Medulla oblongata (tissue), 1 donor: ENCODE results near the gene MPLKIP.
"Not testable (repeated sequence)": the region's sequence is repeated elsewhere in the genome, so short reads cannot be mapped to it uniquely, and the experiment has no call there.

ENCODE experiments used
- DNase-seq: peaks from one replicate; pipeline ENCODE4 v3.0.0-alpha.2; 2015; ENCODE audit errors: extremely low spot score

Gene MPLKIP

DNA sequence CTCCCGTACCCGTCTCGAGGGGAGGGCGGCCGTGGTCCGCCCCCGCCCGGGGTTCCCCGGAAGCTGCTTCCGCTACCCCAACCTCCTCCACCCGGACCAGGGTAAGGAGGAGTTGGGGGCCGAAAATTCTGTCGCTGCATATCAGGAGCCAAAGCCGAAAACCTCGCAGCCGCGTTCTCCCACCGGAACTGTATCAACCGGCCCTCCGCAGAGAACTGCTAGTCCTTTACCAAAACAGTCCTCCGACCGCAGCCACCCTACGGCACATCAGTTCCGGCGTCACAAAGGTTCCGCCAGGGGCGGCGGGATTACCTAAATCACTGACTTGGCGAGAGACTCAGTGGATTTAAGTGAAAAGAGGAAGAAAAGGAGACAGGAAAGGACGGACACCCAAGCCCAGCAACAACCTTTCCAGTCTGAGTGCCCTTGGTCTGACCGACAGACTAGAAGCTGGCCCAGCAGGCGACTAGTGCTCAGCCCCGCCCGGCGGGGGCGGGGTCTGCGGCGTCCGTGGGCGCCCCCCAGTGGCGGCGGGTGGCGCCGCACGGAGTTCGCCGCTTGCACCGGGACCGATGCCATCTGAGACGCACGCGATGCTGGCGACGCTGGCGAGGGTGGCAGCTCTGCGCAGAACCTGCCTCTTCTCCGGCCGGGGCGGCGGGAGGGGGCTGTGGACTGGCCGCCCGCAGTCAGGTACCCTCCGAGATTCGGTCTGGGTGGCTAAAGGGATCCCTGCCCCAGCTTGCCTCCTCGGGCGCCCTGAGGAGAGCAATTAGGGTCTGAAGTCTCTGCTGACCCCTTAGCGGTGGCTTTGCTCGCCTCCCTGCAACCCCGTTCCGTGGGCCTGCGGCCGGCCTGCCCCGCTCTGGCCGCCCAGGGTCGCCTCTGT lies at the start of gene MPLKIP, which contains the start of gene SUGCT:
MPLKIP (minus strand) TSS at position 195 of the 889 bp plus-strand sequence; CDS start at position 140, 55 bp downstream.
SUGCT (plus strand) TSS at position 578 of the 889 bp plus-strand sequence.
- DNase-seq, result peak; percentile 94

DNA sequence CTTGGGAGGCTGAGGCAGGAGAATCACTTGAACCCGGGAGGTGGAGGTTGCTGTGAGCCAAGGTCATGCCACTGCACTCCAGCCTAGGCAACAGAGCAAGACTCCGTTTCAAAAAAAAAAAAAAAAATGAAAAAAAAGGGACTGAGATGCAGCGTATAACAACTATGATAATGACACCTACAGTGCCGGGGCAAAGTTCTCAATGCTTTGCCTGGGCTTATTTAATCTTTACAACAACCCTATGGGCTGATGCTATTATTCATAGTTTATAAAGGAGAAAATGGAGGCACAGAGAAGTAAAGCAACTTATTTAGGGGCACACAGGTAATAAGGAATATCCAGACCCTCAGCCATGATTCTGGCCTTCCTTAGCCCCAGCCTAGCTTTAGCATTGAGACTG lies 48.0 kb upstream of the MPLKIP start:
- DNase-seq, result no peak

DNA sequence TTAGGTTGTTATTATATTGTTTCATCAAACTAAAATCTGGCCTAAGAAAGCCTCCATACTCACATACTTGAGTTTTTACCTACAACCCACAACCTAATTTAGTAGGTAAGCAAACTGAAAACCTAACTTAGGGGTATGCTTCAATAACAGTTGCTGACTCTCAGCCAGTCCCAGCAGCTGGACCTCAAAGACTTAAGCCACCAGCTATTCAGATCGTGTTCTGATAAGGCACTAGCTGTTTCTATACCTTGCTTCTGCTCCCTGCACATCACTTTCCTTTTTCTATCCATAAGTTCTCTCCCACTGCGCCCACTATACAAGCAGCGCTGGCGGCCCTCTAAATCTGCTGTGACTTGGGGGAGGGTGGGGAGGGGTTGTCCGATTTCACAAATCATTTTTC lies 42.6 kb upstream of the MPLKIP start:
- no peak for DNase-seq

DNA sequence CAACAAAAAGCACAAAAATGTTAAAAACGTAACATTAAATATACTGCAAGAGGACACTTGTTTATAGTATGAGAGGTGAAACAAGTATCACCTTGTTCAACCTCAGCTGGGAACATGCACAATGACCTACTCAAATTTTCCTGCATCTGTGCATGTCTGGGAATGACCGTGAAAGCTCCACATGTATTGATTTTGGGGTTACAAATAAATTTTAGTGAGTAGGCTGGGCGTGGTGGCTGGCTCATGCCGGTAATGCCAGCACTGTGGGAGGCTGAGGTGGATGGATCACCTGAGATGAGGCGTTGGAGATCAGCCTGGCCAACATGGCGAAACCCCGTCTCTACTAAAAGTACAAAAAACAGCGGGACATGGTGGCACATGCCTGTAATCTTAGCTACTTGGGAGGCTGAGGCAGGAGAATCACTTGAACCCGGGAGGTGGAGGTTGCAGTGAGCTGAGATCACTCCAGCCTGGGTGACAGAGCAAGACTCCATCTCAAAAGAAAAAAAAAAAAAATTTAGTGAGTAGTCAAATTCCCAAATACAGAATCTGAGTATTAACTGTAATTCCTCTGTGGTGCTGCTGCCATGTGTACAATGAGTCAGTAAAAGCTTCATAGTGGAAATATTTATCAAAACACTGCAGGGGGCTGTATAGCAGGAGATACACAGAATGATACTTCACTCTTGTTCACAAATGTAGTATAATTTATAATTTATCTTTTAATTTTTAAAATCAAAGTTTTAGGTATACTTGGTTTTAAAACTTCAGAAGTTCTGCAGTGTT lies 41.5 kb upstream of the MPLKIP start:
- no peak for DNase-seq

DNA sequence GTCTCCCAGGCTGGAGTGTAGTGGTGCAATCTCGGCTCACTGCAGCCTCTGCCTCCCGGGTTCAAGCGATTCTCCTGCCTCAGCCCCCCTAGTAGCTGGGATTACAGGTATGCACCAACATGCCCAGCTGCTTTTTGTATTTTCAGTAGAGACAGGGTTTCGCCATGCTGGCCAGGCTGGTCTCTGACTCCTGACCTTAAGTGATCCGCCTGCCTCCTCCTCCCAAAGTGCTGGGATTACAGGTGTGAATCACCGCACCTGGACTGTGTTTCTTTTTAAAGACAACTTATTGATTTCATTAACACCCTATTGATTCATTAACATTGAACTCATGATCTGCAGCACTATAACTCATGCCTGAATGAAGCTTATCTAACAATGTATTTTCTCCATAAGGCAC lies 40.8 kb upstream of the MPLKIP start:
- DNase-seq, result not testable (repeated sequence)

DNA sequence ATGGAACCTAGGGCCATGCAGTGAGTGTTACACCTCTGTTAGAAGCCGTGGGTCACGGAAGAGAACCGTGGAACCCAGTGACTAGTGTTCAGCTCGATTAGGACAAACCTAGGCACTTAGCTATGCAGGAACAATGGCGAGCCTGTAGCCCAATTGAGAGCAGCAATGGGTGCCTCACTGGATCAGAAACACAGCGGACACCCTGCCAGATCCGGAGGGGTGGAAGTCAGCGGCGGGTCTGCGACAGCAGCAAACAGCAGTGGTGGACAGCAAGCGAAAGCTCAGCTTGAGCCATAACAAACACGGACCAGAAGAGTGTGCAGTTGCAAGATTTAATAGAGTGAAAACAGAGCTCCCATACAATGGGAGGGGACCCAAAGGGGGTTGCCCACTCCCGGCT lies 38.7 kb upstream of the MPLKIP start:
- DNase-seq, result not testable (repeated sequence)

DNA sequence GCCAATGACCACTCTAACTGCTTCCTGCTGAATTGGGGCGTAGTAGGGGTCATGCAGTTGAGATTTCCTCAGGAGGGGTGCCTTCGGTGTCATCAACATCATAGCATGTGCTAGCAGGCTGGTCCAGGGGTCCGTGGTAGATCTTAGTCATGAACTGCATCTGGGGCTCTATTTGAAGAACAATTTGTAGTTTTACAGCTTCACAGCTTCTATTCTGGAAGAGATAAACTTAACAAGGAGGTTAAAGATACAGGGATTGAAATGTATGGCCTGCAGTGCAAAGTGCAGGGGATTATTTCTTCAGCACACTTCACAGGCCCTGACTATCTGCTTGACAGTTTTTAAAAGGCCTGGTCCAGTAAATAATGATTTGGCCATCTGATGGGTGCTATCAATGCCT lies 33.8 kb upstream of the MPLKIP start:
- DNase-seq, result not testable (repeated sequence)

DNA sequence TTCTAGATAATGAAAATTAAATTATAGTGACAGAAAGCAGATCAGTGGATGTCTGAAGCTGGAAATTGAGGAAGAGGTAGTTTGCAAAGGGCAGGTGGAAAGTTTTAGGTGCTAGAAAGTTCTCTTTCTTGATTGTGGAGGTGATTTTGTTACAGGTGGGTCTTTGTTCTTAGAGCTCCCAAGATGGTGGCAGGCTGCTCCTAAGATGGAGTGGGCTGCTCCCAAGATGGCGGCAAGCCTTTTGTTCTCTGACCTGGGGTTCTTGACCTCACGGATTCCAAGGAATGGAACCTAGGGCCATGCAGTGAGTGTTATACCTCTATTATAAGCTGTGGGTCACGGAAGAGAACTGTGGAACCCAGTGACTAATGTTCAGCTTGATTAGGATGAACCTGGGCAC lies 32.9 kb upstream of the MPLKIP start:
- no peak for DNase-seq

DNA sequence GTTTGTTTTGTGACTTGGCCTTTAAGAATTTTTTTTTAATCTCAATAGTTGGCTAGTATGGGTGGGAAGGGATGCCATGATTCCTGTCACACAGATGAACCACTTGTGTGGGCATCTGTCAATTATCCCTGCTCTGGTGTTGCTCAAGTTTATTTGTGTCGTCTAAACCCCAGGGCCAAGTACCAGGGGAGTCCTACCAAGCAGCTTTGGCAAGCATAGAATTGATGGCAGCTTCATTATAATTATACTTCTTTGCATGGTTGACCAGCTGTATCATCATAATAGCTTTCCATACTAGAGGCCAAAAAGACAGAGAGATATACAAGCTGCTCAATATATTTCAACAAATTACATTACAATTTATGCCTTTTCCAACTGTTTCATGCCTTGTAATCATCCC lies 30.8 kb upstream of the MPLKIP start:
- DNase-seq, result no peak

DNA sequence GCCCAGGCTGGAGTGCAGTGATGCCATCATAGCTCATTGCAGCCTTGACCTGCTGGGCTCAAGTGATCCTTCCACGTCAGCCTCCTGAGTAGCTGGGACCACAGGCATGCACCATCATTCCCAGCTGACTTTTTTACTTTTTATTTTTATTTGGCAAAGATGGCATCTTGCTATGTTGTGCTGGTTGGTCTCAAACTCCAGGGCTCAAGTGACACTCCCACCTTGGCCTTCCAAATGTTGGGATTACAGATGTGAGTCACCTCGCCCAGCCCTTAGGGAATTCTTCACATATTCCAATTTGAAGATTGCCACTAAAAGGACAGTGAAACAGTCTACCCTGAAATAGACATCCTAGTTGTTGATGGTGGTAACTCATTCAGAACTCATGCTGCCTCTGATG lies 28.1 kb upstream of the MPLKIP start:
- no peak for DNase-seq

DNA sequence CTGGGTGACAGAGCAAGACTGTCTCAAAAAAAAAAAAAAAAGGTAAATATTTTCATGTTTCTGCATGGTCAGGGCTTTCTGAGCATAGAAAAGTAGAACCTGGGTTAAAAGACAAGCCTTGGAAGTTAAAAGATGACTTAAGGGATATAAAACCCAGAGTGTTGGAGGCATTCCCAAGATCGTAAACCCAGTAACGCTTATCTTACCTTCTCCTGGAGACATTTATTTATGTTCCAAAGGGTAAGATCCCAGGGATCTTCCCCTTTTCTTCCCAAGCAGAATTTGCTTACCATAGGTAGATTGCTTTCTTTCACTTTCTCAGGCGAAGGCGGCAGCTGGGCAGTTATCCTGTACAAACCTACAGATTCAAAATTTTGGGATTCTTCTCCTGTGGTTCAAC lies 22.6 kb upstream of the MPLKIP start:
- DNase-seq, result no peak

DNA sequence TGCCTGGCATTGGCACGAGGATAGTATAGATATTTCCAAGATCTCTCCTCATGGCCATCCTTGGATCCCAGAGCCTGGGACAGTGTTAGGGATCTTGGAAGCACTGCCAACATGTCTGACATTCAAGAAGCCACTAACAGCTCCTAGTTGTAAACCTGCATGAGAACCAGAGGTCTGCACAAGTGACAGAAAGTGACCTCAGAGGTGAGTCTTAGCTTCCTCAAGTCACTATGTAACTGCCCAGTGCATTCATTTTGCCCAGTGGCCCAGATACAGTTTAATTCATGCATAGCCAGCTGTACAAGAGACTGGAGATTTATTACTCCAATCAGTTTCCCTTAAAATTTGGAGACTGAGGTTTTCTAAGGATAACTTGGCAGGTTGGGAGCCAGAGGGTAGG lies 17.1 kb upstream of the MPLKIP start:
- no peak for DNase-seq

DNA sequence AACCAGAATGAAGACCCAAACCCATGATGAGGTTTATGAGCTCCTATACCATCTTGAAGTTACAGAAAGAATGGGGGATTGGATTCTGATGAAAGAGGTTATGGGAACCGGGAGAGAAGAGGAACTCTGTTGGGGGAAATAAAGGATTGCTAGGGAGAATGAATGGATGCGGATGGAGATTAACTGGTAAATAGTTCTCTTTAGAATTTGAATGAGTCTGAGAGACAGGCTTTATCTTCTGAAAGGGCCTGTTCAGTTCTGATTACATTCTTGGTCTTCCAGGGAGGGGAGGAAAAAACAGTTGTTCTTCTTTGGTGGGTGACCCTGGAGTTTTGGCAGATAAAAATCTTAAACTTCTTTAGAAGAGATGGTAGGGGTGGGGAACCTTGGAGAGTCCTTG lies 14.2 kb upstream of the MPLKIP start:
- DNase-seq, result no peak

DNA sequence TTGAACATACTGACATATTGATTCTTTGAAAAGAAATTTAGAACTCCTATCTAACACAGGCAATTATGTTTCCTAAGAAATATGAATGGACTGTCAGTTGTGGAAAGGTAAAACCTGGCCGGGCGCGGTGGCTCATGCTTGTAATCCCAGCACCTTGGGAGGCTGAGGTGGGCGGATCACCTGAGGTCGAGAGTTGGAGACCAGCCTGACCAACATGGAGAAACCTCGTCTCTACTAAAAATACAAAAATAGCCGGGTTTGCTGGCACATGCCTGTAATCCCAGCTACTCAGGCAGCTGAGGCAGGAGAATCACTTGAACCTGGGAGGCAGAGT lies 13.8 kb upstream of the MPLKIP start:
- not testable (repeated sequence) for DNase-seq

DNA sequence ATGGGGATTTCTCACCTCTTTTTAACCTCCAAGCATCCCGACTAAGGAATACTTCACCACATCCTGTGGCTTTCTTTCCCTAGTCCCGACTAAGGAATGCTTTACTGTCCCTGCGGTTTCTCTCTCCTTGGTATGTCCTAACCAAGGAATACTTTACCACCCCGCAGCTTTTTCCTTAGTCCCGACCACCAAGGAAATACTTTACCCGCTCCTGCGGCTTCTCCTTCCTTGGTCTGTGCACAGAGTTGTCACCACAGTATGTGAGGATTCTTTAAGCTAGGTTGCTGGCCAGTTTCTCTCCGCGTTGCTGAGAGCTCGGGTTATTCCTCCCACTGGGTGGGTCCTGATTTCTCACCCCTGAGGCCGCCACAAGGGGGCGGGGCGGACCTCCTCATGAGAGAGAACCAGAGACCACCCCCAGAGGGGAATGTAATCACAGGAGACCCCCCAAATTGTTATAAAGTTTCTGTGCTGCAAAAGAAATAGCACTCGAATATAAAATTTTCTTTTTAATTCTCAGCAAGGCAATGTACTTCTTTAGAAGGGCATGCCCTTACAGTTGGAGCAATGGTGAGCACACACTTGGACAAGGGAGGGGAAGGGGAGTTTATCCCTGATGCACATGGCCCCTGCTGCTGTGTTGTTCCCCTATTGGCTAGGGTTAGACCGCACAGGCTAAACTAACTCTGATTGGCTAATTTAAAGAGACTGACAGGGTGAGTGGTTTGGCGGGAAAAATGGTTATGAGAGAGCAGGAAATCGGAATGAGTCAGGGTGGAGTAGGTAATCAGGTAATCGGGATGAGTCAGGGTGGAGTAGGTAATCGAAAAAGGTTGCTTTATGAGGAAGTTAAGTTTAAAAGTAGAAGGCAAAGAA lies 13.2 kb upstream of the MPLKIP start:
- no peak for DNase-seq

DNA sequence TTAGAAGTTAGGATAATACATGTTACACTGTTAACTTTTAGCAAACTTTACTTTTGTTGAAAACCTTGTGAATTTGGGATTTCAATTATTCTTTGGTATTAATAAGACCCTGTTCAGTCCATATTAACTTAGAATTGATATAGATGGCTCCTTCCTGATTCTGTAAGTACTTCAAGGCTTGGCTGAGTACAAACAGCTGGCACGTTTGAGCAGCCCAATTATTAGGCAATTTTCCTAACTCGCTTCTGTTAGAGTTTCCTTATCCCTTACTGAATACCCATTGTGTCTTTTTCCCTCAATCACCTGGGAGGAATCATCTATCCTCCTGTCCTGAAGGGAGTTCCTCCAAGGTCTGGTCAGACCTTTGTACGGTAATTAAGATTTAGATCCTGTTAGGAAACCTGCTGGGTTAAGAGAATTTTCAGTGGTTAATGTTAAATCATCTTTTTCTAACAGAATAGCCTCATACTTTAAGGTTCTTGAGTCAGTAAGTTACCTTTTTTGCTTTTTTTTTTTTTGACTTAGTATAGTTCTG lies 11.2 kb upstream of the MPLKIP start:
- not testable (repeated sequence) for DNase-seq

DNA sequence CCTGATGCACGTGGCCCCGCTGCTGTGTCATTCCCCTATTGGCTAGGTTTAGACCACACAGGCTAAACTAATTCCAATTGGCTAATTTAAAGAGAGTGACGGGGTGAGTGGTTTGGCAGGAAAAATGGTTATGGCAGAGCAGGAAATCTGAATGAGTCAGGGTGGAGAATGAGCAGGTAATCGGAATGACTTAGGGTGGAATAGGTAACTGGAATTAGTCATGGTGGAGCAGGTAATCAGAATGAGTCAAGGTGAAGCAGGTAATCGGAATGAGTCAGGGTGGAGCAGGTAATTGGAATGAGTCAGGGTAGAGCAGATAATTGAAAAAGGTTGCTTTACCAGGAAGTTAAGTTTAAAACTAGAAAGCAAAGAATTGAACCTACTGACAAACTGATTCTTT lies 7.5 kb upstream of the MPLKIP start:
- DNase-seq, result not testable (repeated sequence)

DNA sequence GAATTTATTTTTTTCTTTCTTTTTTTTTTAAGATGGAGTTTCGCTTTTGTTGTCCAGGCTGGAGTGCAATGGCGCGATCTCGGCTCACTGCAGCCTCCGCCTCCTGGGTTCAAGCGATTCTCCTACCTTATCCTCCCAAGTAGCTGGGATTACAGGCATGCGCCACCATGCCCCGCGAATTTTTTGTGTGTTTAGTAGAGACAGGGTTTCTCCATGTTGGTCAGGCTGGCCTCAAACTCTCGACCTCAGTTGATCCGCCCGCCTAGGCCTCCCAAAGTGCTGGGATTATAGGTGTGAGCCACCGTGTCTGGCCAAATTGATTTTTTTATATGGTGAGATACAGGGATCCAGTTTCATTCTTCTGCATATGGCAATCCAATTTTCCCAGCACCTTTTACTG lies 5.5 kb upstream of the MPLKIP start:
- not testable (repeated sequence) for DNase-seq

DNA sequence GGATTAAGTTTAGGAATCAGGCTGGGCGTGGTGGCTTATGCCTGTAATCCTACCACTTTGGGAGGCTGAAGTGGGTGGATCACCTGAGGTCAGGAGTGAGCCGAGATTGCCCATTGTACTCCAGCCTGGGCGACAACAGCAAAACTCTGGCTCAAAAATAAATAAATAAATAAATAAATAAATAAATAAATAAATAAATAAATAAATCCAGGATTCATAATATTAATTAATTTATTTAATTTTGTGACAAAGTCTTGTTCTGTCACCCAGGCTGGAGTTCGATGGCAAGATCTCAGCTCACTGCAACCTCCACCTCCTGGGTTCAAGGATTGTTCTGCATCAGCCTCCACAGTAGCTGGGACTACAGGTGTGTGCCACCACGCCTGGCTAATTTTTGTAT lies 4.6 kb upstream of the MPLKIP start:
- DNase-seq, result no peak

DNA sequence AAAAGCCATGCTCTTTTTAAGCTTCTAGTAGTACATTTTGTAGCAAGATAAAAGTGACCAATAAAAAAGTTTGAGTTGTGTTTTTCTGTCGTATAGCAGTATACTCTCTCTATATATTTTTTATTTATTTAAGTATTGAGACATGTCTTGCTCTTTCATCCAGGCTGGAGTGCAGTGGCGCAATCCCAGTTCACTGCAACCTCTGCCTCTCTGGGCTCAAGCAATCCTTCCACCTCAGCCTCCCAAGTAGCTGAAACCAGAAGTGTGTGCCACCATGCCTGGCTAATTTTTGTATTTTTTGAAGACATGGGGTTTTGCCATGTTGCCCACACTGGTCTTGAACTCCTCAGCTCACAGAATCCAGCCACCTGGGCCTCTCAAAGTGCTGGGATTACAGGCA lies 3.1 kb upstream of the MPLKIP start:
- DNase-seq, result no peak

DNA sequence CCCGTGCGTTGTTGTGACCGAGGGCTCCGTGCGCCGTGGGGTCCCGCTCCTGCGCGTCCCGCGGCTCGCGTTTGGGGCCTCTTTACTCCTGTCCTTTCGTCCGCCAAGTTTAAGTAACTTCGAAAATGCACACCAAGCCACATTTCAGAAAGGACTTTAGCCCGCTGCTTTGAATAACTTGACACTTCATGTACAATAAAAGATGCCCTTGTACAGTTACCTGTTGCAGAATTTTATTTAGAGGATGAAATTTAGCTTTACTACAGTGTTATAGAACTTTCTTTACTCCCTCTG lies 842 bp upstream of the MPLKIP start:
- DNase-seq, result peak; percentile 29
